GM12872 (cell line): ENCODE measurements around the gene ST7.

Source experiments
- TF ChIP-seq, protein P1 (sequence below): IDR thresholded peaks from 3 replicates; pipeline ENCODE4 v1.5.1; 2011; ENCODE audit warnings: low read depth, mild to moderate bottlenecking, low read length, moderate library complexity; ENCODE audit not compliant: insufficient read depth

The ST7 gene, protein sequence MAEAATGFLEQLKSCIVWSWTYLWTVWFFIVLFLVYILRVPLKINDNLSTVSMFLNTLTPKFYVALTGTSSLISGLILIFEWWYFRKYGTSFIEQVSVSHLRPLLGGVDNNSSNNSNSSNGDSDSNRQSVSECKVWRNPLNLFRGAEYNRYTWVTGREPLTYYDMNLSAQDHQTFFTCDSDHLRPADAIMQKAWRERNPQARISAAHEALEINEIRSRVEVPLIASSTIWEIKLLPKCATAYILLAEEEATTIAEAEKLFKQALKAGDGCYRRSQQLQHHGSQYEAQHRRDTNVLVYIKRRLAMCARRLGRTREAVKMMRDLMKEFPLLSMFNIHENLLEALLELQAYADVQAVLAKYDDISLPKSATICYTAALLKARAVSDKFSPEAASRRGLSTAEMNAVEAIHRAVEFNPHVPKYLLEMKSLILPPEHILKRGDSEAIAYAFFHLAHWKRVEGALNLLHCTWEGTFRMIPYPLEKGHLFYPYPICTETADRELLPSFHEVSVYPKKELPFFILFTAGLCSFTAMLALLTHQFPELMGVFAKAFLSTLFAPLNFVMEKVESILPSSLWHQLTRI

DNA sequence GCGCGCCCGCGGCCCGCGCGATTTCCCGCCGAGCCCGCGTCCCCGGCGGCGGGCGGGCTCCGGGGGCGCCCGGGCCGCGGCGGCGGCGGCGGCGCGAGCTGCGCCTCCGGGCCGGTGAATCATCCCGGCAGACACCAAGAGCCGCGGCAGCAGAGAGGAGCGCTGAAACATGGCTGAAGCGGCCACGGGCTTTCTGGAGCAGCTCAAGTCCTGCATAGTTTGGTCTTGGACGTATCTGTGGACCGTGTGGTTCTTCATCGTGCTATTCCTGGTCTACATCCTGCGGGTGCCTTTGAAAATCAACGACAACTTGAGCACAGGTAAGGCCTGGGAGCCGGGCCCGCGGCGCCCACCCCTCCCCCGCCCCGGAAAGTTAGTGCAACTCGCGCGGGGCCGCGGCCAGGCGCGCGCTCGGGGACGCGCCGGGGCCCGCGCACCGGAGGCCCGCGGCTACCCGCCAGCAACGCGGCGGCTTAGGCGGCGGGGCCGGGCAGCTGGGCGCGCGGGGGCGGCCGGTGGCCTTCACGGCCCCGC lies at the start of gene ST7:
ST7 (plus strand) TSS at position 130 of the 534 bp plus-strand sequence; CDS start at position 170, 40 bp downstream.
- TF ChIP-seq, protein P1, sequence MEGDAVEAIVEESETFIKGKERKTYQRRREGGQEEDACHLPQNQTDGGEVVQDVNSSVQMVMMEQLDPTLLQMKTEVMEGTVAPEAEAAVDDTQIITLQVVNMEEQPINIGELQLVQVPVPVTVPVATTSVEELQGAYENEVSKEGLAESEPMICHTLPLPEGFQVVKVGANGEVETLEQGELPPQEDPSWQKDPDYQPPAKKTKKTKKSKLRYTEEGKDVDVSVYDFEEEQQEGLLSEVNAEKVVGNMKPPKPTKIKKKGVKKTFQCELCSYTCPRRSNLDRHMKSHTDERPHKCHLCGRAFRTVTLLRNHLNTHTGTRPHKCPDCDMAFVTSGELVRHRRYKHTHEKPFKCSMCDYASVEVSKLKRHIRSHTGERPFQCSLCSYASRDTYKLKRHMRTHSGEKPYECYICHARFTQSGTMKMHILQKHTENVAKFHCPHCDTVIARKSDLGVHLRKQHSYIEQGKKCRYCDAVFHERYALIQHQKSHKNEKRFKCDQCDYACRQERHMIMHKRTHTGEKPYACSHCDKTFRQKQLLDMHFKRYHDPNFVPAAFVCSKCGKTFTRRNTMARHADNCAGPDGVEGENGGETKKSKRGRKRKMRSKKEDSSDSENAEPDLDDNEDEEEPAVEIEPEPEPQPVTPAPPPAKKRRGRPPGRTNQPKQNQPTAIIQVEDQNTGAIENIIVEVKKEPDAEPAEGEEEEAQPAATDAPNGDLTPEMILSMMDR: no peak

DNA sequence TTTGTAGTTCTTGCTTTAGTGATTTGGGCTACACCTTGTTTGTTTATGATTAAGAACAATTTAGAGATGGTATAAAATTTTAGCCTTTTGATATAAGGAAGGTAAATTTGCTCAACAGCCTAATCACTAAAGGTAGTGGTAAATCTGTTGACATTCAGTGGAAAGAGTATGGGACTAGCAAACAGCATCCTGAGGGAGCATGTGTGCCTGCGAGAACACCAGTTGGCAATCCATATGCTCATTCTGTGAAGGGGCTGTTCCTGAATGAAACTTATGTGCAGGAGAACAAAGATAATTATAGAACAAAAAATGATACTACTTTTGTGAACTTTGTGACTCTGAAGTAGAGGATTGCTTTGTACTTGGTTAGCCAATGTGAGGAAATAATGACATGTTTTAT lies 46.9 kb upstream of the ST7 start:
- TF ChIP-seq, protein P1: no peak

DNA sequence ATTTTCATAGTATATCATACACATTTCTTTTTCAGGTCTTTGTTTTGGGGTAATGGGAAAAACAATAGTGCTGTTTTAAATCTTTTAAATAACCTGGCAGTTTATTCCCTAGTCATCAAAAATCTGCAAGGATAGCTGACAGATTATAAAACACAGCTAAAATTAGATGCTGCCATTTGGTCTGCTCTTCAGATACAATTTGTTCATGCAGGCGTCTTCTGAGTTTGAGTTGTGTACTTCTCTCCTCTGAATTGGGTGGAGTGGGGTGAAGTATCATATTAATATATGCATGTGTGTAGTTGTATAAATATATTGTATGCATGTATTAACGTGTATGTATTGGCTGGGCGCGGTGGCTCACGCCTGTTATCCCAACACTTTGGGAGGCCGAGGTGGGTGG lies 42.9 kb upstream of the ST7 start:
- TF ChIP-seq, protein P1: no peak

DNA sequence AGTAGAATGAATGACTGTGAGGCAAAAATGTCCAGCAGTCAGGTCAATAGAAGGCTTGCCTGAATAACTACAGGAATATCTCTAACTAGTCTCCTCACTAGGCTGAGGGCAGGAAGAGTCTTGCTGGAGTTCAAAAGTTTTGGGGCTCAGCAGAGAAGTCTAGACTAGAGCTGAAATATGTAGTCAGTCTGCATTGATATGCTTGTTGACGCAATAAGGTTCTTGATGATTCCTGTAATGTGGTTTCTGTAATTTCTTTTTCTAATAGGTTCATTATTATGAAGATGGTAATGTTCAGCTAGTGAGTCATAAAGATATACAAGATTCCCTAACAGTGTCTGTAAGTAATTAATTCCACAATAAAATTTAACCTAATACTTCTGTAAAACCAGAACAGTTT lies 41.5 kb upstream of the ST7 start:
- TF ChIP-seq, protein P1: no peak

DNA sequence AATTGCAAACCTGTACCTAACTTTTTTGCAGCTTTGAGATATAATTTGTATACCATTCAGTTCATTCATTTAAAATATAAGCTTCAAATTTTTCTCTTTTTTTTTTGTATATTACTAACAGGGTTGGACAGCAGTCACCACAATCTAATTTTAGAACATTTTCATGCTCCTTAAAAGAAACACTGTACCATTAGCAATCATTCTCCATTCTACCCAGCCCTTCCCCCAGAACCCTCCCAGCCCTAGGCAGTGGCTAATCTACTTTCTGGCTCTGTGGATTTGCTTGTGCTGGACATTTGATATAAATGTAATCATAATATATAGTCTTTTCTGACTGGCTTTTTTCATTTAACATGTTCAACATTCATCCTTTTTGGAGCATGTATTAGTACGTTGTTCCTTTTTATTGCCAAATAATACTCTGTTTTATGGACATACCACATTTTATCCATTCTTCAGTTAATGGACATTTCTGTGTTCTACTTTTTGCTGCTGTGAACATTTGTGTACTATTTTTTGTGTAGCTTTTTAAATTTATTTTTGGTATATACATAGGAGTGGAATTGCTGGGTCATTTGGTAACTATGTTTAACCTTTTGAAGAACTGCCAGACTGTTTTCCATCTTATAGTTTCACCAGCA lies 40.9 kb upstream of the ST7 start:
- TF ChIP-seq, protein P1: no peak

DNA sequence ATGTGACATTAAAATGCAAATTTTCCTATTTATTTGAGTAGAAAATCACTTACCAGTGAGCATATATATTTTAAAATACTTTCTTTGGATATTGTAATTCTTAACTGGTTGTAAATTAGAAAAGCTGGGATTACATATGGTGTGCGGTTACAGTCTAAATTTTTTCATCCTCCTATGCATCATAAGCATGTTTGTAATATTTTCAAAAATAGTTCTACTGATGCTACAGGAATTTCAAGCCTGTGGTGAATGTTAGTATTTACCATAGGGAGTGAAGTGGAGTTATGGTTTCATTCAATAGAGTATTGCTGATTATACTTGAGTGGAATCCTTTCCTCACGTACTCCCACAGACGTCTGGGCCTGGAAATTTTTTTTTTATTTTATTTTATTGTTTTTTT lies 34.6 kb upstream of the ST7 start:
- TF ChIP-seq, protein P1: no peak

DNA sequence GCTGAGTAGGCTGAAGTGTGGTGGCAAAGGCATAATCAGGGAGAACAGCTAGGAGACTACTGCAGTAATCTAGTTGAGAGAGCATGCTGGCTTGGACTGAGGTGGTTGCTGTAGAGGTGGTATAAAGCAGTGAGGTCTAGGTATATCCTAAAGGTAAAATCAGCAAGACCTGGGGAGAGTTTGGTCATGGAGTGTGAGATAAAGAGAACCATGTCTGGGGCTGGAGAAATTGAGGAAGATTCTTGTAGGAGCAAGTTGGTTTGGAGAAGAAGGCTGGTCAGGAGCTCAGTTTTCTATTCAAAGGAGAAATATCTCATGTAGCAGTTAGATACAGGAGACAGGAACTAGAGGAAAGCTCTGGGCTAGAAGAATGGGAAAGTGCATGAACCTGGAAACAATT lies 32.9 kb upstream of the ST7 start:
- TF ChIP-seq, protein P1: no peak
